ENCODE results near the gene ANKRD62.

DNA sequence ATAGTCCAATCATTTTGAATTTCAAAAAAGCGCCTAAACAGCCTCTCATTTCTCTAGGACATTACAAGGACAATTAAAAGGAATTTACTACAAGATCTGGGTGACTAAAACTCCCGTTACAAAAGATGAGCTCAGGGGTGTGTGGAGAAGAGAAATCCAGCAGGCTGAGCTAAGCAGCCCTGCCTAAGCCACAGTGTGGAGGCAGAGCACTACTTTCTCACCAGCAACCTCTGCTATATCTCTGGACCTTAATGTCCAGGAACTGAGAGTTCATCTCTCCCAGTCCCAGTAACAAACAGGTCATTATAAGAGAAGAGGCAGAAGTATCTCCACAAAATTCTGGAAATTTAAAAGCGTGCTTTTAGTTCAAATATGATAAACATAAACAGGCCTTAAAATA is 18.9 kb upstream of the ANKRD62 start:
- no peak for TF ChIP-seq POLR2A (IDR thresholded peaks at IDR 0.05)
- TF ChIP-seq, protein P1, sequence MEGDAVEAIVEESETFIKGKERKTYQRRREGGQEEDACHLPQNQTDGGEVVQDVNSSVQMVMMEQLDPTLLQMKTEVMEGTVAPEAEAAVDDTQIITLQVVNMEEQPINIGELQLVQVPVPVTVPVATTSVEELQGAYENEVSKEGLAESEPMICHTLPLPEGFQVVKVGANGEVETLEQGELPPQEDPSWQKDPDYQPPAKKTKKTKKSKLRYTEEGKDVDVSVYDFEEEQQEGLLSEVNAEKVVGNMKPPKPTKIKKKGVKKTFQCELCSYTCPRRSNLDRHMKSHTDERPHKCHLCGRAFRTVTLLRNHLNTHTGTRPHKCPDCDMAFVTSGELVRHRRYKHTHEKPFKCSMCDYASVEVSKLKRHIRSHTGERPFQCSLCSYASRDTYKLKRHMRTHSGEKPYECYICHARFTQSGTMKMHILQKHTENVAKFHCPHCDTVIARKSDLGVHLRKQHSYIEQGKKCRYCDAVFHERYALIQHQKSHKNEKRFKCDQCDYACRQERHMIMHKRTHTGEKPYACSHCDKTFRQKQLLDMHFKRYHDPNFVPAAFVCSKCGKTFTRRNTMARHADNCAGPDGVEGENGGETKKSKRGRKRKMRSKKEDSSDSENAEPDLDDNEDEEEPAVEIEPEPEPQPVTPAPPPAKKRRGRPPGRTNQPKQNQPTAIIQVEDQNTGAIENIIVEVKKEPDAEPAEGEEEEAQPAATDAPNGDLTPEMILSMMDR (IDR thresholded peaks at IDR 0.05): no peak
- no peak for TF ChIP-seq EP300 (IDR thresholded peaks at IDR 0.05)

Measured in ovary (tissue), 3 donors.